Measurements from ENCODE around the gene ST6GALNAC6. TPM values are rescaled to one million over a fixed set of nuclear protein-coding genes. Genes with fewer than 3 reads are reported as not detected.

The ST6GALNAC6 gene
- total RNA-seq, 1 donor from 2014 or later: 31.1 TPM

DNA sequence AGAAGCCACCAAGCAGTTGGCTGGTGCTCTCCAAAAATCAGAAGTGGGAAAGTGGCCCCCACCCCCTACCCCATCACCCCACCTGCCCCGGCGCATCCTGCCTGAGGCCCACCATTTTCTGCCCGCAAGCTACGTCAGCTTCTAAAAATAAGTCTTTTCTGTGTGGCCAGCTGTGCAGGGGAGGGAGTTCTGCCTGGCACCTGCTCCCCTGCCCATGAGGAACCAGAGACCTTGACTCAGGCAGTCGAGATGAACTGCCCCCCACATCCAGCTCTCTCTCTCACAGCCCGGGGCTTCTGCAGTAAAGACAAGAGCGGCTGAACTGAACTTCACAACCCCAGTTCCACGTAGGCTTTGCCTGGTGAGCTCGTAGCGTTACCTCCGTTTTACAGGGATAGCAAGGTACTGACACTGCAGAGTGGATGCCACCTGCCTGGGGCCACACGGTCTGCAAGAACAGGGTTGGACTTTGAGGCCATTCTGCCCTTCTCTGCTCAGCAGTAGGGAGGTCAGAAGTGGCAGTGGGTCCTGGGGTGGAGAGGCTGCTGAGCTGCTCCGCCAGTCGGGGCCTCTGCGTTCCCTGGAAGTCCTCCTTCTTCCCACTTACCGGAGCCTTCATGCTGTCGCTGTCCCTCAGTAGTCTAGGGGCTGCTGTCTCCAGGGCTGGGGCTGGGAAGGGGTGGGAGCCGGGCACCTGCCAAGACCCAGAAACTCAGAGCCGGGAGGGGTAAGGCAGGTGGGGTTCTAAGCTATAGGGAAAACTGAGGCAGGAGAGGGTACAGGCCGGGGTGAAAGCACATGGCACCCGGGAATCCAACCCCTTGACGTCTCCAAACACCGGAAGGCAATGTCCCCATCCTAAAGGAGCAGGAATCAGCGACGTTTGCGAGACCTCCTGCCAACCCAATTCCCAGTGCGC lies 16.7 kb upstream of the ST6GALNAC6 start:
- no peak for DNase-seq (ENCODE audit: low spot score, unreplicated experiment)
- no peak overlapping the region for H3K27ac Mint-ChIP-seq
- H3K4me1 Mint-ChIP-seq (ENCODE audit: low read depth): peaks cover 4% of the 10 kb centered on the region
- TF ChIP-seq, protein P1, sequence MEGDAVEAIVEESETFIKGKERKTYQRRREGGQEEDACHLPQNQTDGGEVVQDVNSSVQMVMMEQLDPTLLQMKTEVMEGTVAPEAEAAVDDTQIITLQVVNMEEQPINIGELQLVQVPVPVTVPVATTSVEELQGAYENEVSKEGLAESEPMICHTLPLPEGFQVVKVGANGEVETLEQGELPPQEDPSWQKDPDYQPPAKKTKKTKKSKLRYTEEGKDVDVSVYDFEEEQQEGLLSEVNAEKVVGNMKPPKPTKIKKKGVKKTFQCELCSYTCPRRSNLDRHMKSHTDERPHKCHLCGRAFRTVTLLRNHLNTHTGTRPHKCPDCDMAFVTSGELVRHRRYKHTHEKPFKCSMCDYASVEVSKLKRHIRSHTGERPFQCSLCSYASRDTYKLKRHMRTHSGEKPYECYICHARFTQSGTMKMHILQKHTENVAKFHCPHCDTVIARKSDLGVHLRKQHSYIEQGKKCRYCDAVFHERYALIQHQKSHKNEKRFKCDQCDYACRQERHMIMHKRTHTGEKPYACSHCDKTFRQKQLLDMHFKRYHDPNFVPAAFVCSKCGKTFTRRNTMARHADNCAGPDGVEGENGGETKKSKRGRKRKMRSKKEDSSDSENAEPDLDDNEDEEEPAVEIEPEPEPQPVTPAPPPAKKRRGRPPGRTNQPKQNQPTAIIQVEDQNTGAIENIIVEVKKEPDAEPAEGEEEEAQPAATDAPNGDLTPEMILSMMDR (IDR thresholded peaks at IDR 0.05; ENCODE audit: unreplicated experiment): no peak
- peak overlapping the region; percentile 64 for H3K4me3 Mint-ChIP-seq (ENCODE audit: low read depth)
- H3K27me3 Mint-ChIP-seq: peaks cover 21% of the 10 kb centered on the region
- peaks cover under 1% of the 10 kb centered on the region for H3K36me3 Mint-ChIP-seq (ENCODE audit: insufficient read depth)
- no peaks in the 10 kb centered on the region for H3K9me3 Mint-ChIP-seq (ENCODE audit: low read depth)

- DNase-seq (ENCODE audit: low spot score, unreplicated experiment): no peak
- Mint-ChIP-seq H3K27me3 (peaks cover 18% of the 10 kb centered on the region), H3K4me3 (ENCODE audit: low read depth) (no peak overlapping the region), H3K27ac (no peak overlapping the region), H3K9me3 (ENCODE audit: low read depth) (no peaks in the 10 kb centered on the region), H3K36me3 (ENCODE audit: insufficient read depth) (peaks cover 1% of the 10 kb centered on the region), H3K4me1 (ENCODE audit: low read depth) (peaks cover 4% of the 10 kb centered on the region)
- TF ChIP-seq, protein P1 (IDR thresholded peaks at IDR 0.05; ENCODE audit: unreplicated experiment): no peak
These were observed 15.9 kb upstream of the ST6GALNAC6 start for GRCh38 chr9:127915325-127915752.

GRCh38 chr9:127913682-127914081 lies 14.3 kb upstream of the ST6GALNAC6 start:
- Mint-ChIP-seq H3K36me3 (ENCODE audit: insufficient read depth) (peaks cover 1% of the 10 kb centered on the region), H3K4me1 (ENCODE audit: low read depth) (peaks cover 4% of the 10 kb centered on the region), H3K9me3 (ENCODE audit: low read depth) (no peaks in the 10 kb centered on the region), H3K4me3 (ENCODE audit: low read depth) (no peak overlapping the region), H3K27ac (no peak overlapping the region), H3K27me3 (peaks cover 8% of the 10 kb centered on the region)
- no peak for DNase-seq (ENCODE audit: low spot score, unreplicated experiment)
- TF ChIP-seq, protein P1 (IDR thresholded peaks at IDR 0.05; ENCODE audit: unreplicated experiment): no peak

DNA sequence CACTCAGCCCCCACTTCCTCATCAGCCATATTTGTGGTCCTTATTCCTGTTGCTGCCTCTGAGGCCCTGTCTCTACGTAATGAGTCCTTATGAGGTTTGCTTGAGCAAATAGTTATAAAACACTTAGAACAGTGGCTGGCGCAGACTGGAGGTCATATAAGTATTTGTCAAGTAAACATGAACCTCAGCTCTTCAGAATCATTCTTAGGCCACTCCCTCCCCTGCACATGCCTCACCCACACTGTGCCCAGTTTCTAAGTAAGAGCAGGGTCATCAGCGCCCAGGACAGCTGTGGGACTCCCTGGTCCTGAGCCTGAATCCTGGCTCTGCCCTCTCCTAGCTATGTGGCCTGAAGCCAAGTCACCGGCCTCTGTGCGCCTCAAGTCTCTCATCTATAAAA lies 13.5 kb upstream of the ST6GALNAC6 start:
- Mint-ChIP-seq H3K36me3 (ENCODE audit: insufficient read depth) (peaks cover 1% of the 10 kb centered on the region), H3K27ac (no peak overlapping the region), H3K4me3 (ENCODE audit: low read depth) (no peak overlapping the region), H3K4me1 (ENCODE audit: low read depth) (peaks cover 4% of the 10 kb centered on the region), H3K27me3 (peaks cover 5% of the 10 kb centered on the region), H3K9me3 (ENCODE audit: low read depth) (no peaks in the 10 kb centered on the region)
- TF ChIP-seq, protein P1 (IDR thresholded peaks at IDR 0.05; ENCODE audit: unreplicated experiment): no peak
- no peak for DNase-seq (ENCODE audit: low spot score, unreplicated experiment)

DNA sequence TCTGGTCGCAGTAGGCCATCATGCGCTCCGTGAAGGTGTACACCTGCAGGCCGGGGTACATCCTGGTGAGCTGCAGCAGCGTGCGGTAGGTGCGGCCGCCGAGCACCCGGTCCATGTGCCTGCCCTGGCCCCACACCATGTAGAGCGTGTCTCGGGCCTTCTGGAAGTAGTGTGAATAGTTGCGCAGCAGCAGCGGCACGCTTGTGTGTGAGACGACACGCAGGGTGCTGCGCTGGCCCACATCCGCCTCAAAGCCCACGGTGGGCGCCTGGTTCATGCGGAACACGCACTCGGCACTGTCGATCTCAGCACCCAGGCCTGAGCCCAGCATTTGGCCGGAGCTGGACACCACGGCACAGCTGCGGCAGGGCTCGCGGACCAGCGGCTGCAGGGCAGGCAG lies 12.9 kb upstream of the ST6GALNAC6 start:
- H3K27ac Mint-ChIP-seq: no peak overlapping the region
- H3K36me3 Mint-ChIP-seq (ENCODE audit: insufficient read depth): peaks cover 1% of the 10 kb centered on the region
- H3K4me3 Mint-ChIP-seq (ENCODE audit: low read depth): no peak overlapping the region
- H3K9me3 Mint-ChIP-seq (ENCODE audit: low read depth): no peaks in the 10 kb centered on the region
- TF ChIP-seq, protein P1 (IDR thresholded peaks at IDR 0.05; ENCODE audit: unreplicated experiment): no peak
- H3K4me1 Mint-ChIP-seq (ENCODE audit: low read depth): peaks cover 4% of the 10 kb centered on the region
- no peak for DNase-seq (ENCODE audit: low spot score, unreplicated experiment)
- H3K27me3 Mint-ChIP-seq: peaks cover 5% of the 10 kb centered on the region
